ENCODE data around the gene CST5. TPM values are rescaled to one million over a fixed set of nuclear protein-coding genes. Genes with fewer than 3 reads are reported as not detected.
"Not testable (repeated sequence)": the region's sequence is repeated elsewhere in the genome, so short reads cannot be mapped to it uniquely, and the experiment has no call there.

CST5 gene
- total RNA-seq, 2 donors from 2014 or later = not detected

GRCh38 chr20:23856736-23857135, 22.8 kb downstream of the CST5 start:
- no peak for DNase-seq
- Histone ChIP-seq H3K27me3 (no peaks in the 10 kb centered on the region), H3K4me3 (no peak overlapping the region), H3K36me3 (replicated peaks in 1 of 2; ENCODE audit: insufficient read depth in 1 of 2, low read depth in 2 of 2) (no peaks in the 10 kb centered on the region), H3K9me3 (no peaks in the 10 kb centered on the region), H3K4me1 (no peaks in the 10 kb centered on the region), H3K27ac (no peak overlapping the region)
- WGBS, 2 donors = 56 to 61% methylated on average over 5 of the region's 5 CpGs
- no peak for ATAC-seq
- intact Hi-C loops (cut with DNase I) = no loop called here
- TF ChIP-seq POLR2A (IDR thresholded peaks at IDR 0.05) = no peak
- TF ChIP-seq CTCF (IDR thresholded peaks at IDR 0.05) = no peak

- ATAC-seq (no peak), DNase-seq (no peak)
- Histone ChIP-seq H3K4me3 (no peak overlapping the region), H3K27ac (no peak overlapping the region), H3K36me3 (replicated peaks in 1 of 2; ENCODE audit: insufficient read depth in 1 of 2, low read depth in 2 of 2) (no peaks in the 10 kb centered on the region), H3K9me3 (no peaks in the 10 kb centered on the region), H3K4me1 (no peaks in the 10 kb centered on the region), H3K27me3 (no peaks in the 10 kb centered on the region)
- WGBS, 2 donors = 68% methylated on average over 5 of the region's 5 CpGs
- intact Hi-C loops (cut with DNase I) = no loop called here
- no peak for TF ChIP-seq POLR2A (IDR thresholded peaks at IDR 0.05)
- TF ChIP-seq CTCF (IDR thresholded peaks at IDR 0.05) = no peak
These were observed 23.3 kb downstream of the CST5 start for GRCh38 chr20:23856226-23856625.

GRCh38 chr20:23841693-23842092, 37.9 kb downstream of the CST5 start:
- no peak for TF ChIP-seq CTCF (IDR thresholded peaks at IDR 0.05)
- no peak for TF ChIP-seq POLR2A (IDR thresholded peaks at IDR 0.05)

GRCh38 chr20:23835716-23836115, 43.8 kb downstream of the CST5 start:
- ATAC-seq (no peak), DNase-seq (no peak)
- TF ChIP-seq CTCF (IDR thresholded peaks at IDR 0.05) (no peak), POLR2A (IDR thresholded peaks at IDR 0.05) (no peak)
- Histone ChIP-seq H3K27ac (no peak overlapping the region), H3K9me3 (no peaks in the 10 kb centered on the region), H3K36me3 (replicated peaks in 1 of 2; ENCODE audit: insufficient read depth in 1 of 2, low read depth in 2 of 2) (no peaks in the 10 kb centered on the region), H3K4me1 (no peaks in the 10 kb centered on the region), H3K27me3 (no peaks in the 10 kb centered on the region), H3K4me3 (no peak overlapping the region)
- 59 to 67% methylated on average over 4 of the region's 4 CpGs for WGBS, 2 donors
- intact Hi-C loops (cut with DNase I) = no loop called here

More at GRCh38 chr20:23841693-23842092, 37.9 kb downstream of the CST5 start:
- Histone ChIP-seq H3K4me3 (no peak overlapping the region), H3K9me3 (no peaks in the 10 kb centered on the region), H3K4me1 (no peaks in the 10 kb centered on the region), H3K36me3 (replicated peaks in 1 of 2; ENCODE audit: insufficient read depth in 1 of 2, low read depth in 2 of 2) (no peaks in the 10 kb centered on the region), H3K27me3 (no peaks in the 10 kb centered on the region), H3K27ac (no peak overlapping the region)
- intact Hi-C loops (cut with DNase I) = no loop called here
- DNase-seq = no peak
- no peak for ATAC-seq
- 26 to 65% methylated on average over 2 of the region's 2 CpGs for WGBS, 2 donors

- Histone ChIP-seq H3K27me3 (no peaks in the 10 kb centered on the region), H3K4me3 (no peak overlapping the region), H3K4me1 (no peaks in the 10 kb centered on the region), H3K27ac (no peak overlapping the region), H3K36me3 (replicated peaks in 1 of 2; ENCODE audit: insufficient read depth in 1 of 2, low read depth in 2 of 2) (no peaks in the 10 kb centered on the region), H3K9me3 (no peaks in the 10 kb centered on the region)
- 43 to 55% methylated on average over 3 of the region's 3 CpGs for WGBS, 2 donors
- no peak for TF ChIP-seq CTCF (IDR thresholded peaks at IDR 0.05)
- TF ChIP-seq POLR2A (IDR thresholded peaks at IDR 0.05) = no peak
- no peak for ATAC-seq
- intact Hi-C loops (cut with DNase I) = no loop called here
- DNase-seq = no peak
These were observed 46.6 kb downstream of the CST5 start for GRCh38 chr20:23832775-23833513.

- ATAC-seq; H3K27me3 ChIP-seq; H3K36me3 ChIP-seq (replicated peaks in 1 of 2; ENCODE audit: insufficient read depth in 1 of 2, low read depth in 2 of 2); intact Hi-C loops (cut with DNase I); H3K4me1 ChIP-seq; H3K27ac ChIP-seq; H3K4me3 ChIP-seq; DNase-seq; H3K9me3 ChIP-seq: not testable (repeated sequence)
- 32 to 42% methylated on average over 3 of the region's 3 CpGs for WGBS, 2 donors
These were observed 47.6 kb downstream of the CST5 start for GRCh38 chr20:23831961-23832360.

All from body of pancreas (tissue), 4 donors.